GM18873 (cell line): Measurements from ENCODE around the gene FBXL7.

Experiments used
- ATAC-seq: cut with Tn5 transposase; IDR thresholded peaks from one replicate; pipeline ENCODE4 v1.9.1; 2021; ENCODE audit warnings: mild to moderate bottlenecking, moderate library complexity, moderate number of reproducible peaks; ENCODE audit not compliant: unreplicated experiment, low FRiP score

FBXL7 gene

GRCh38 chr5:15535938-15536337 is 36.0 kb downstream of the FBXL7 start:
- no peak for ATAC-seq

- no peak for ATAC-seq
These were observed 38.5 kb downstream of the FBXL7 start for GRCh38 chr5:15538516-15538915.

DNA sequence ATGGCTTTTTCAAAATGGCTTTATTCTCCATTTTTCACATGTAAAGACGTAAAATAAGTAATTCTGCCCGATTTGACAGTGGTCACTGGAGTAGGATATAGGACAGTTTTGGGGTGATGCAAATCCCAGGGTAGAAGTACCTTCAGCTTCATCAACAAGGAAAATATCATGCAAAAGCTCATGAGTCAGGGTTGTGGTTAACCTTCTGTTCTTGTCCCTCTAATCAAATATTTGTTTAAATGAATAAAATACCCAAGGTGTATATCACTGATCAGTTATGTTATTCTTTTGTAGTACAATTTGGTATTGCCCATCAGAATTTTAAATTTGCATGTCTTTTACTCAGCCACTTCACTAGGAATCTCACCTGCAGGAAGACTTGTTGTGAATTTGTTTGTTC is 40.0 kb downstream of the FBXL7 start:
- no peak for ATAC-seq

DNA sequence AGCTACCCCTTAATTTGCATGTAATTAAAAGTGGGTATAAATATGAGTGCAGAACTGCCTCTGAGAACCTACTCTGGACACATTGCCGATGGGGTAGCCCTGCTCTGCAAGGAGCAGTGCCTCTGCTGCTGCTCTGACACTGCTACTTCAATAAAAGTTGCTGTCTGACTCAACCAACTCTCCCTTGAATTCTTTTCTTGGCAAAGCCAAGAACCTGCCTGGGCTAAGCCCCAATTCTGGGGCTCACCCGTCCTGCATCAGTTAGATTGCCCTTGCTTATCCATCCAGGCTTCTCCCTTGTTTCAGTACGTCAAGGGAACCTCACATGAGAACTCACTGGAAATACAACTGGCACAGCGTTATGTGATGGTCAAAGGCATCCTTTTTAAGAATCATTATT is 44.1 kb downstream of the FBXL7 start:
- ATAC-seq: no peak

- no peak for ATAC-seq
These were observed 45.1 kb downstream of the FBXL7 start for GRCh38 chr5:15545082-15545481.

- ATAC-seq: no peak
These were observed 47.4 kb downstream of the FBXL7 start for GRCh38 chr5:15547261-15547839.

DNA sequence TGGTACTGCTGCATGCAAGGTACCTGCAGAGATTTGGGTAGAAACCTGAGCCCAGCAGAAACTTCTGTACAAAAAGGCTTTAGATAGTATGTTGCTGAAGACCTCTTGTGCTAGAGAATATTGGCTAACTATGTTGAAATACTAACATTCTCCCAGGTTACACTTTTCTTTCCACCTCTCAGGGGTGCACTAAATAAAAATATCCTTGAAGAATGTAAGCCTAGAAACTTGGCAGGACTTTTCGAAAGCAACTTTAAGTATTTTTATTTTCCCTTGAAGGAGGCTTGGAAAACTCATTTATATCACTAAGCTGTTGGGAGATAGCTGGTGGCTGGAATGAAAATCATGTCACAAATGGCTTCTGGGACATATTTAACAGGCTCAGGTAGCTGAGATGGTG is 50.0 kb downstream of the FBXL7 start:
- ATAC-seq: no peak

DNA sequence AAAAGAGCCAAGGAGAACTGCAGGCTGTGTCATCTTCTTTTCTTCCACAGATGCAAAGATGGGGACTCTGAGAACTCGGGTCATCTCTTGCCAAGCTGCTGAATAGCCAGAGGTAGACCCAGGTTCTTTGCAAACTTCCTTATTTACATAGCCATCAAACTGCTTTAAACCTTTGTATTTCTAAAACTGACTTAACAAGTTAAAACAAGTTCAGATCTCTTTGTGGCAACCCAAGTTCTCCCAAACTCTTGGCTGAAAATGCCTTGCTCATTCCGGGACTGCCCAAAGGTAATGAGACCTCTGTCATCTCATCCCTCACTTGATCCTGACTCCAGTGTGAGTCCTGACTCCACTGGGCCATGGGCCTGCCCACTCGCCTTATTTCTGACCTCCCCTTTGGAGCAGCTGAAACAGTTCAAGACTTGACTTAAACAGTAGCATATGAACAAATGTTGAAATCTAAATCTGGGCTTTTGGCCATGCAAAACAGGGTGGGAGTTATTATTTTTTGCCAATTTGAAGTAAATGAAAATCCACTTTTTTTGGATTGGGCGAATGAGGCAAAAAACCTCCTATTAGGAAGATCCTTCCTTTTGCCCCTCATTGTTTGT is 50.6 kb downstream of the FBXL7 start:
- ATAC-seq: no peak

DNA sequence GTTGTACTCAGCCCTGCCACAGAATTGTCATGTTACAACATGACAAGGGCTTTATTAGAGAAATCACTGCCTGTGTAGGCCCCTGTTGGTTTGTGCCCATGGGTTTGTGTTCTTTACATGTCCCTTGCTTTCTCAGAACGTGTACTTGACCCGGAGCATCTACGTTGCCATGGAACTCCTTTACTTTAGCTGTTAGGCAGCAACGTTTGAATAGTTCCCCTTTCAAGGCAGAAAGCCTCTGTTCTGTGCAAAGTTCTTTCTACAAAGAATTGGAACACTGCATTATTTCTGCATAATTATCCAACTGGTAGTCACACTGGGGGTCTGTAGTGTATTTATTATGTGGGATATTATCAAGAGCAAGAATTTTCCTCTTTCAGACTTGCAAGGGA is 51.1 kb downstream of the FBXL7 start:
- no peak for ATAC-seq

- no peak for ATAC-seq
These were observed 54.6 kb downstream of the FBXL7 start for GRCh38 chr5:15554542-15554941.

DNA sequence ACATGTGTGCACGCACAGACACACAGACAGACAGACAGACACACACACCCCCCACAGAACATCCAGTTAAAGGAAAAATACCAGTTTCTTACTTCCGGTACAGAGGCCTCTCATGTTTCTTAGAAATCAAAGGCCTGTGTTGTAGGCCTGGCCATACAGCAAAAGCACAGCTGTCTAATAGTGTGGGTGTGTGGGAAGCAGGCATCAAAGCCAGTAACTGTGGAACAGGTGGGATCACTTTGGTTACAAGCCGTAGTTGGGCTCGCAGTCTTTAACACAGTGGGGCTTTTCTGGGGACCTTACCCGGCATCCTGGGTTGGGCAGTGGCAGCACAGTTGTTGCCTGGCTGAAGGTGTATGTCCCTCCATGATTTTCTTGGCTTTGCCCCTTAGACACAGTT is 55.2 kb downstream of the FBXL7 start:
- ATAC-seq: no peak

DNA sequence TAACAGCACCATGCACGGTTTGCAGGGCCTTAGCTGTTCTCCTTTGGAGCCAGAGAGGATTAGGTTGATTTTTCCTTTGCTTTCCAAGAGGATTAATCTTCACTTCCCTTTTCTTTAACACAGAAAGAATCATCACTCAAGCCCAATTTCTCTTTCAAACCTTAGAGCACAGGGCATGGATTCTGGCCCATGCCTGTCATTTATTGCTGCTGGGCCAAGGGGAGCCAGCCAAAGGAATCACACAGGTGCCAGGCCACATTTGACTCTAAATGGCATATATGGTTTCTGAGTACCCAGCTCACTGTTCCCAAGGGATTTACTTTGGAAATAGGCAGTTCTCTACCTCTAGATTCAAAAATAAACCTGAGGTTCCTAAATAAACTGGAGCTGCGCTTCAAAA is 58.3 kb downstream of the FBXL7 start:
- ATAC-seq: no peak

- no peak for ATAC-seq
These were observed 58.7 kb downstream of the FBXL7 start for GRCh38 chr5:15558681-15559080.

DNA sequence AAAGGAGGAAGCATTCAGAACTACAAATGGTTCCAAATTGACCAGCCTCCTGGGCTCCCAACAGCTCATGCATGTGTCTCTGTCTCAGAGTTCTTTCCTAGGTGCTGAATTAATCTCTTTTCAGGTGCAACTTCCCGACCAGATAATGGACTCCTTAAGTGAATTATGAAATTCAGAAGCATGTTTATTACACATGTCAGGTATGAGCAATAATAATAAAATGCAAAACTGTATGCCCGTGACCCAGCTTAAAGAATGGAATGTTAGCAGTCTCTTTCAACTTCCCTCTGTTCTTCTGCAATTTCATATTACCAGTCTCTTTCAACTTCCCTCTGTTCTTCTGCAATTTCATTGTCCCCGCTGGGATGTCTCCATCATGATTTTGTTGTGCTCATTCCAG is 60.4 kb downstream of the FBXL7 start:
- ATAC-seq: no peak

- ATAC-seq: no peak
These were observed 64.5 kb downstream of the FBXL7 start for GRCh38 chr5:15564523-15564922.

- no peak for ATAC-seq
These were observed 65.0 kb downstream of the FBXL7 start for GRCh38 chr5:15564957-15565356.

- no peak for ATAC-seq
These were observed 66.3 kb downstream of the FBXL7 start for GRCh38 chr5:15566306-15566705.

GRCh38 chr5:15566789-15567188 is 66.8 kb downstream of the FBXL7 start:
- ATAC-seq: no peak

DNA sequence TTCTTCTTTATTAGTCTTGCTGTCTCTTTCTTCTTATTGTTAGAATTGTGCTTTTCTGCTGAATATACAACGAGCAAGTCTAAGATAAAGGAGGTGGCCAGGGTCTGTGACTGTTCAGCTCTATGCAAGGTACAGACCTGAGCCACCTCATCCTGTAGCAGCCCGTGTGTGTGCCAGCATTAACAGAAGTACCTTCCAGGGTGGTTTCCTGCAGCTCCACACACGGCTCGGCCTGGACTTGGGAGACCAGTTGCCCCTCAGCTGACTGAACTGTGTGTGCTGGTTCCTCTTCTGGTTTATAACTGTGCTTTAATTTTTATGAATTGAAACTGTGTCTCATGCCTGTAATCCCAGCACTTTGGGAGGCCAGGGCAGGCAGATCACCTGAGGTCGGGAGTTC is 70.5 kb downstream of the FBXL7 start:
- ATAC-seq: no peak

- no peak for ATAC-seq
These were observed 71.1 kb downstream of the FBXL7 start for GRCh38 chr5:15571081-15571480.

DNA sequence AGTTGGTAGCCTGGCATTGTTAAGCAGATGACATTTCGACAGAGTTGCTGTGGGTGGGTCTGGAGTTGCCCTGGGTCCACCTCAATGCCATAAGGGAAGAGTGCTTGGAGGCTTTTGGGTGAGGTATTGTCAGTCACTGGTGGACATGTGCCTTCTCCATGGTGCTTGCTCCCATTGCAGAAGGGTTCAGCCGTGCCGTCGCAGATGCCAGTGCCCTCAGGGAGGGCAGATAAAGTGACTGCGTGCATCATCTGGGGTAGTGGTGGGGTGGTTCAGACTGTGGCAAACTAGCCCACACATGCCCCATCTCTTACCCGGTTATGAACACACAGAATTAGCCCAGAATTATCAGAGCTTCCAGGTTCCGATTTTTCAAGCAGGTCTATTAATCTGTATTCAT is 71.6 kb downstream of the FBXL7 start:
- no peak for ATAC-seq

GRCh38 chr5:15573590-15573989 is 73.6 kb downstream of the FBXL7 start:
- no peak for ATAC-seq

DNA sequence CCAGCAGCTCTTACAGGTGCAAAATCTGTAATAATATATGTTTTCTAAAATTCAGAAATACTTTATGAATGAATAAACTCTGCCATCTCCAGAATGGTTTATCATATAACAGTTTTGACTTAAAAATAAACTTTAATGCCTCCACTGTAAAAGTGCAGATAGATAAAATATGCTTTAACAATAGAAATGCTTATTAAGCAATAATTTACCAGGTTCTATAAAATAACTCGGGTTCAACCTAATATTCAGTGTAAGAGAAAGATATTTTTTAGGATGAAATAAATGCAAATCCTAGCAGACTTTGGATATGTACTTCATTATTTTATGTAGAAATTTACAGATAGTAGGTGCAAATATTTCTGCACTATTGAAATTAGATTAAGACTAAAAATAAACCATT is 74.1 kb downstream of the FBXL7 start:
- ATAC-seq: no peak
